HEK293 (cell line): Measurements from ENCODE around the gene CD81.

Experiments
- CTCF ChIP-seq: fragments of 450-650 bp; formaldehyde crosslinking; IDR thresholded peaks from 2 replicates; pipeline ENCODE4 v1.5.1; 2016; ENCODE audit warnings: missing biosample characterization, missing genetic modification characterization
- ZBTB1 ChIP-seq: fragments of 450-650 bp; formaldehyde crosslinking; IDR thresholded peaks from 2 replicates; pipeline ENCODE4 v1.5.1; 2016; ENCODE audit warnings: missing biosample characterization, missing genetic modification characterization
- ZNF324 ChIP-seq: fragments of 450-650 bp; formaldehyde crosslinking; IDR thresholded peaks from 2 replicates; pipeline ENCODE4 v1.5.1; 2016; ENCODE audit warnings: missing biosample characterization, missing genetic modification characterization
- TF ChIP-seq, protein P1 (sequence below): fragments of 450-650 bp; formaldehyde crosslinking; IDR thresholded peaks from 2 replicates; pipeline ENCODE4 v1.5.1; 2016; ENCODE audit warnings: missing biosample characterization, missing genetic modification characterization

DNA sequence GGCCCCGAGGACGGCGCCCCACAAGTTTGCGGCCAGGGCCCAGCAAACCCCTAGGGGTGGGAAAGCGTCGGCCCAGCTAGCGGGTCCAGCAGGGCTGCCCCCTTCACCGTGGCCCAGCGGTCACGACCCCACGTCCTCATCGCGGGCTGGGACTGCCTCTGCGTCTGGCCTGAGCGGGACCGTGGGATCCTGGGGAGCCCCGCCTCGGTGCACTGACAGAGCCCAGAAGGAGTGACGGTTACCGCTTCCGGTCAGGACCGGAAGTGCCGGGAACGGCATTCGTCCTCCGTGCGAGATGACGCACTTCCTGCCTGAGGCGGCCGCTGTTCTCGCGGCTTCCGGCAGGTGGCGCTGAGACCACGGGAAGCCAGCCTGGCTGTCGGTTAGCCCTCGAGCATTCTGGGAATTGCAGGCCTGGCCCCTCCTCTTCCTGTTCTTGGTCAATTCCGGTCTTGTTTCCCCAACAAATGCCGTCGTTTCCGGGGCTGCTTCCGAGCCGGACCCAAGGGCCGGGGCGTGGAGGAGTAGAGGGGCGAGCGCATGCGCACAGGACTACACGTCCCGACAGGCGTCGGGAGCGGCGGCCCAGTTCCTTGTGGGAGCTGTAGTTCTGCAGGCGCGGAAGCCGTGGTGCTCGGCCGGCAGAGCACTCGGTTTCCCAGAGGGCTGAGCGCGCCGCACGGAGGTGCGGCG is 23.1 kb downstream of the CD81 start, which contains the start of gene TSSC4:
- TF ChIP-seq CTCF (tag by site-specific recombination) (peak; percentile 97), ZBTB1 (tag by site-specific recombination) (no peak), ZNF324 (no peak)
- TF ChIP-seq, protein P1, sequence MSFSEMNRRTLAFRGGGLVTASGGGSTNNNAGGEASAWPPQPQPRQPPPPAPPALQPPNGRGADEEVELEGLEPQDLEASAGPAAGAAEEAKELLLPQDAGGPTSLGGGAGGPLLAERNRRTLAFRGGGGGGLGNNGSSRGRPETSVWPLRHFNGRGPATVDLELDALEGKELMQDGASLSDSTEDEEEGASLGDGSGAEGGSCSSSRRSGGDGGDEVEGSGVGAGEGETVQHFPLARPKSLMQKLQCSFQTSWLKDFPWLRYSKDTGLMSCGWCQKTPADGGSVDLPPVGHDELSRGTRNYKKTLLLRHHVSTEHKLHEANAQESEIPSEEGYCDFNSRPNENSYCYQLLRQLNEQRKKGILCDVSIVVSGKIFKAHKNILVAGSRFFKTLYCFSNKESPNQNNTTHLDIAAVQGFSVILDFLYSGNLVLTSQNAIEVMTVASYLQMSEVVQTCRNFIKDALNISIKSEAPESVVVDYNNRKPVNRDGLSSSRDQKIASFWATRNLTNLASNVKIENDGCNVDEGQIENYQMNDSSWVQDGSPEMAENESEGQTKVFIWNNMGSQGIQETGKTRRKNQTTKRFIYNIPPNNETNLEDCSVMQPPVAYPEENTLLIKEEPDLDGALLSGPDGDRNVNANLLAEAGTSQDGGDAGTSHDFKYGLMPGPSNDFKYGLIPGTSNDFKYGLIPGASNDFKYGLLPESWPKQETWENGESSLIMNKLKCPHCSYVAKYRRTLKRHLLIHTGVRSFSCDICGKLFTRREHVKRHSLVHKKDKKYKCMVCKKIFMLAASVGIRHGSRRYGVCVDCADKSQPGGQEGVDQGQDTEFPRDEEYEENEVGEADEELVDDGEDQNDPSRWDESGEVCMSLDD (tag by site-specific recombination): peak; percentile 88
